Measurements from ENCODE around the gene TSPAN12.

DNA sequence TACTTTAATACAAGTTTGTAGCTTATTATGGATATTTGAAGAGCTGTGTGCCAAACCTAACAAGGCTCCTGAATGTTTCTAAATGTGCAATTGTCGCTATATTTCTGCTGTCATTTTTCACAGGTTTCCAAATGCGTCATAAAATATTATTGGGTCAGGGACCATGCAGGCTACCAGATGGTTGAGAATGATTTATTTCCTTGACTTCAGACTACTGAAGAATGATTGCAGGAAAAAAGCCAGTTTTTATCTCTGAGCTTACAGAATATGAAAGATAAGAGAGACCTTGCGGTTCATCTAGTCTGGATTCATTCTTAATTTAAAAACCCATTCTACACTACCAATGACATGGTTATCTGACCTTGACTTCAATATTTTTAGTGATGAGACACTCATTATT is 55.2 kb downstream of the TSPAN12 start:
- no peak for TF ChIP-seq POLR2A (IDR thresholded peaks at IDR 0.05)
- TF ChIP-seq, protein P1, sequence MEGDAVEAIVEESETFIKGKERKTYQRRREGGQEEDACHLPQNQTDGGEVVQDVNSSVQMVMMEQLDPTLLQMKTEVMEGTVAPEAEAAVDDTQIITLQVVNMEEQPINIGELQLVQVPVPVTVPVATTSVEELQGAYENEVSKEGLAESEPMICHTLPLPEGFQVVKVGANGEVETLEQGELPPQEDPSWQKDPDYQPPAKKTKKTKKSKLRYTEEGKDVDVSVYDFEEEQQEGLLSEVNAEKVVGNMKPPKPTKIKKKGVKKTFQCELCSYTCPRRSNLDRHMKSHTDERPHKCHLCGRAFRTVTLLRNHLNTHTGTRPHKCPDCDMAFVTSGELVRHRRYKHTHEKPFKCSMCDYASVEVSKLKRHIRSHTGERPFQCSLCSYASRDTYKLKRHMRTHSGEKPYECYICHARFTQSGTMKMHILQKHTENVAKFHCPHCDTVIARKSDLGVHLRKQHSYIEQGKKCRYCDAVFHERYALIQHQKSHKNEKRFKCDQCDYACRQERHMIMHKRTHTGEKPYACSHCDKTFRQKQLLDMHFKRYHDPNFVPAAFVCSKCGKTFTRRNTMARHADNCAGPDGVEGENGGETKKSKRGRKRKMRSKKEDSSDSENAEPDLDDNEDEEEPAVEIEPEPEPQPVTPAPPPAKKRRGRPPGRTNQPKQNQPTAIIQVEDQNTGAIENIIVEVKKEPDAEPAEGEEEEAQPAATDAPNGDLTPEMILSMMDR (IDR thresholded peaks at IDR 0.05): no peak
